HepG2 (cell line): ENCODE measurements around the gene RMRP. TPM values are rescaled to one million over a fixed set of nuclear protein-coding genes. Genes with fewer than 3 reads are reported as not detected.

Experiments used
- ATF7-NPFF ChIP-seq: sonication (generic); formaldehyde crosslinking; IDR thresholded peaks from 2 replicates; pipeline ENCODE4 v1.8.1; 2023; ENCODE audit warnings: mild to moderate bottlenecking, low read depth, missing genetic modification reagents, moderate library complexity
- ATRX ChIP-seq: sonication (generic); formaldehyde crosslinking; IDR thresholded peaks from 2 replicates; pipeline ENCODE4 v1.4.0; 2020; ENCODE audit warnings: missing genetic modification reagents, borderline replicate concordance
- HNRNPK ChIP-seq: fragments of 200-400 bp; formaldehyde crosslinking; IDR thresholded peaks from 2 replicates; pipeline ENCODE4 v1.6.1; 2018; ENCODE audit warnings: low read length, low read depth, moderate library complexity, mild to moderate bottlenecking; ENCODE audit not compliant: poor library complexity, severe bottlenecking
- HOXA3 ChIP-seq: sonication (generic); formaldehyde crosslinking; IDR thresholded peaks from 2 replicates; pipeline ENCODE4 v1.5.0; 2020; ENCODE audit warnings: missing genetic modification reagents
- HOXD1 ChIP-seq: sonication (generic); formaldehyde crosslinking; IDR thresholded peaks from 2 replicates; pipeline ENCODE4 v1.5.0; 2020; ENCODE audit warnings: missing genetic modification reagents
- JUNB ChIP-seq: sonication (generic); formaldehyde crosslinking; IDR thresholded peaks from 2 replicates; pipeline ENCODE4 v1.8.0; 2022; ENCODE audit warnings: missing genetic modification reagents, mild to moderate bottlenecking, borderline replicate concordance
- KLF9 ChIP-seq: IDR thresholded peaks from 2 replicates; pipeline ENCODE4 v1.6.1; 2016; ENCODE audit warnings: low read depth
- KMT2A ChIP-seq: sonication (generic); formaldehyde crosslinking; IDR thresholded peaks from 2 replicates; pipeline ENCODE4 v1.4.0; 2020; ENCODE audit warnings: missing genetic modification reagents
- MZF1 ChIP-seq: sonication (generic); formaldehyde crosslinking; IDR thresholded peaks from 2 replicates; pipeline ENCODE4 v1.8.1; 2023; ENCODE audit warnings: mild to moderate bottlenecking, missing genetic modification reagents, borderline replicate concordance
- NCOA1 ChIP-seq: sonication (generic); formaldehyde crosslinking; IDR thresholded peaks from 2 replicates; pipeline ENCODE4 v1.9.0; 2021; ENCODE audit warnings: missing genetic modification reagents
- NCOA2 ChIP-seq: sonication (generic); formaldehyde crosslinking; IDR thresholded peaks from 2 replicates; pipeline ENCODE4 v1.8.0; 2022; ENCODE audit warnings: inconsistent platforms
- RARG ChIP-seq: sonication (generic); formaldehyde crosslinking; IDR thresholded peaks from 2 replicates; pipeline ENCODE4 v1.4.0; 2020; ENCODE audit warnings: low read depth, mild to moderate bottlenecking, missing genetic modification reagents
- SALL1 ChIP-seq: sonication (generic); formaldehyde crosslinking; IDR thresholded peaks from 2 replicates; pipeline ENCODE4 v1.8.0; 2022; ENCODE audit warnings: mild to moderate bottlenecking, missing genetic modification reagents
- SYNCRIP ChIP-seq: fragments of 200-400 bp; formaldehyde crosslinking; IDR thresholded peaks from 2 replicates; pipeline ENCODE4 v1.6.1; 2018; ENCODE audit warnings: mild to moderate bottlenecking, low read depth, low read length; ENCODE audit not compliant: insufficient read depth
- TP53 ChIP-seq: sonication (generic); formaldehyde crosslinking; conservative IDR thresholded peaks from 2 replicates; pipeline ENCODE4 v1.4.0; 2020; ENCODE audit warnings: missing genetic modification reagents
- ZBTB7A ChIP-seq: sonication (generic); formaldehyde crosslinking; IDR thresholded peaks from 2 replicates; pipeline ENCODE4 v1.8.0; 2022; ENCODE audit warnings: mild to moderate bottlenecking, missing genetic modification reagents
- ZMYM2 ChIP-seq: sonication (generic); formaldehyde crosslinking; IDR thresholded peaks from 2 replicates; pipeline ENCODE4 v1.8.0; 2022; ENCODE audit warnings: mild to moderate bottlenecking, missing genetic modification reagents
- ZNF615 ChIP-seq: sonication (generic); formaldehyde crosslinking; IDR thresholded peaks from 2 replicates; pipeline ENCODE4 v1.5.0; 2020; ENCODE audit warnings: mild to moderate bottlenecking, missing genetic modification reagents, borderline replicate concordance
- ZNF672 ChIP-seq: sonication (generic); formaldehyde crosslinking; IDR thresholded peaks from 2 replicates; pipeline ENCODE4 v1.8.1; 2022; ENCODE audit warnings: missing genetic modification reagents
- ZNF749 ChIP-seq: sonication (generic); formaldehyde crosslinking; IDR thresholded peaks from 2 replicates; pipeline ENCODE4 v1.8.0; 2022; ENCODE audit warnings: mild to moderate bottlenecking, missing genetic modification reagents, moderate library complexity, borderline replicate concordance
- polyA plus RNA-seq, 8 experiments: library from polyadenylated mRNA; depleted of rRNA in 3 of 8; stranded (reverse) in 7 of 8; unstranded in 1 of 8; fragments of >200 nt; fragmentation: Illumina TruSeq in 4 of 8; extraction: Trizol in 4 of 8; gene quantifications; 2 replicates each; pipeline versions ENCODE4 v1.2.1 to v1.2.3, GENCODE V29; 2011 to 2016; ENCODE audit warnings: low read depth in 4 of 8, missing spikeins in 1 of 8, mixed read lengths in 1 of 8; ENCODE audit not compliant: insufficient read depth in 1 of 8
- total RNA-seq, 5 experiments: library from RNA; depleted of rRNA; stranded (reverse); fragments of >200 nt; fragmentation: Illumina TruSeq; extraction: Trizol; gene quantifications; 2 replicates each; pipeline ENCODE4 v1.2.3, GENCODE V29; 2016; ENCODE audit warnings: low read depth in 1 of 5
- TF ChIP-seq, protein P1 (sequence below): sonication (generic); formaldehyde crosslinking; IDR thresholded peaks from 2 replicates; pipeline ENCODE4 v1.8.0; 2022; ENCODE audit warnings: mild to moderate bottlenecking, missing genetic modification reagents, moderate library complexity
- TF ChIP-seq, protein P2 (sequence below): IDR thresholded peaks from 2 replicates; pipeline ENCODE4 v1.6.1; 2016; ENCODE audit warnings: low read depth, borderline replicate concordance
- TF ChIP-seq, protein P3 (sequence below): sonication (generic); formaldehyde crosslinking; IDR thresholded peaks from 2 replicates; pipeline ENCODE4 v1.5.0; 2020; ENCODE audit warnings: missing genetic modification reagents, mild to moderate bottlenecking, borderline replicate concordance
- TF ChIP-seq, protein P4 (sequence below): sonication (generic); formaldehyde crosslinking; IDR thresholded peaks from 2 replicates; pipeline ENCODE4 v1.4.0; 2020; ENCODE audit warnings: mild to moderate bottlenecking, missing genetic modification reagents
- TF ChIP-seq, protein P5 (sequence below): sonication (generic); formaldehyde crosslinking; IDR thresholded peaks from 2 replicates; pipeline ENCODE4 v1.8.0; 2022; ENCODE audit warnings: missing genetic modification reagents, mild to moderate bottlenecking, moderate library complexity, borderline replicate concordance

The RMRP gene
- total and polyA plus RNA-seq, 2 of the 13 experiments (the other 11 are each of a cell fraction or from before 2014, with no cell fraction given): 51.4 to 4,025 TPM

DNA sequence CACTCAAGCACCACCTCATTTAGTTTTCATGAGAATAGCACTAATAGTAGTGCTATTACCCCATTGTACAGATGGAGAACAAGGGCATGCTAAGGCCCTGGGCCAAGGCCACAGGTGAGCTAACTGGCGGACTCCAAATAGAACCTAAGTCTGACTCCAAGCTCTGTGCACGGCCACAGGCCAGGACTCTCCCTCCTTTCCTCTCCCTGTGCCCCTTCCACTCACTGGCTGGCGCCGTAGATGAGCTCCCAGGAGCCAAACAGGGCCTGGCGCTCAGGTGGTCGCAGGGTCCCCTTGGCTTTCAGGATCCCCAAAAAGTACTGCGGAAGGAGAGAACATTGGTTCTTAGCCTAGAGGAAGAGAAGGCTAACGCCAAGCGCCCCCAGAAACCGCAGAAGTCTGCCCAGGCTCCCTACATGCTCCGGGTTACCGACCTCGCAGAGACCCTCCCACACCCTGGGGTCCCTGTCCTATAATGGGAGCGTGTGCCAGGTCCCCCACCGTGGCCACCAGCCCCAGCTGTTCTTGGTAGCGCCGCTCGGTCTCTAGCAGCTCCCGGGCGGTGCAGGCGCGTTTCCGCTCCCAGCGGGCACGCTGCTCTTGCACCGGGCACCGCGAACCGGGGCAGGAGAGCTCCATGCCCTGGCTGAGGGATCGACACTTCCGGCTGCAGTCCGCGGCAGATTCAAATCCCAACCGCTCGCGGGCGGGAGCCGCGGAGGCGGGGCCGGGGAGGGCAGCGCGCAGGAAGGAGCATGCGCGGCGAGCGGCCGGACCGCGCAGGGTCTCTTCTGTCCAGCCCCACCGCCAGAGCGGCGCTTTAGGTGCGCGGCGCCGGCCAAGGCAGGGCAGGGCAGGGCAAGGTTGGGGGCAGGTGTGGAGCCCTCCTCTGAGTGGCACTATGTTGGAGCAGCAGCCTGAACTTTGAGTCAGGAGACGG, 7.0 kb upstream of the RMRP start, which contains the start of gene ARHGEF39 (continued):
- TF ChIP-seq, protein P1, sequence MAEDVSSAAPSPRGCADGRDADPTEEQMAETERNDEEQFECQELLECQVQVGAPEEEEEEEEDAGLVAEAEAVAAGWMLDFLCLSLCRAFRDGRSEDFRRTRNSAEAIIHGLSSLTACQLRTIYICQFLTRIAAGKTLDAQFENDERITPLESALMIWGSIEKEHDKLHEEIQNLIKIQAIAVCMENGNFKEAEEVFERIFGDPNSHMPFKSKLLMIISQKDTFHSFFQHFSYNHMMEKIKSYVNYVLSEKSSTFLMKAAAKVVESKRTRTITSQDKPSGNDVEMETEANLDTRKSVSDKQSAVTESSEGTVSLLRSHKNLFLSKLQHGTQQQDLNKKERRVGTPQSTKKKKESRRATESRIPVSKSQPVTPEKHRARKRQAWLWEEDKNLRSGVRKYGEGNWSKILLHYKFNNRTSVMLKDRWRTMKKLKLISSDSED (CRISPR knock-in tag): no peak
- TF ChIP-seq SALL1 (CRISPR knock-in tag): peak; percentile 85
- TF ChIP-seq, protein P2, sequence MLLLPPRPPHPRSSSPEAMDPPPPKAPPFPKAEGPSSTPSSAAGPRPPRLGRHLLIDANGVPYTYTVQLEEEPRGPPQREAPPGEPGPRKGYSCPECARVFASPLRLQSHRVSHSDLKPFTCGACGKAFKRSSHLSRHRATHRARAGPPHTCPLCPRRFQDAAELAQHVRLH (CRISPR knock-in tag): peak; percentile 91; the same call in 1 of the 2 replicates
- peak; percentile 84 for TF ChIP-seq KMT2A (CRISPR knock-in tag)
- peak; percentile 85; the same call in 1 of the 2 replicates for TF ChIP-seq ZNF672 (CRISPR knock-in tag)
- peak; percentile 99 for TF ChIP-seq ATF7-NPFF (CRISPR knock-in tag)
- no peak; the same call in 1 of the 2 replicates for TF ChIP-seq HOXD1 (CRISPR knock-in tag)
- TF ChIP-seq ZNF615 (CRISPR knock-in tag): no peak
- peak; percentile 74; the same call in 1 of the 2 replicates for TF ChIP-seq NCOA1 (CRISPR knock-in tag)
- TF ChIP-seq JUNB: peak; percentile 71; the same call in 1 of the 2 replicates
- TF ChIP-seq, protein P3, sequence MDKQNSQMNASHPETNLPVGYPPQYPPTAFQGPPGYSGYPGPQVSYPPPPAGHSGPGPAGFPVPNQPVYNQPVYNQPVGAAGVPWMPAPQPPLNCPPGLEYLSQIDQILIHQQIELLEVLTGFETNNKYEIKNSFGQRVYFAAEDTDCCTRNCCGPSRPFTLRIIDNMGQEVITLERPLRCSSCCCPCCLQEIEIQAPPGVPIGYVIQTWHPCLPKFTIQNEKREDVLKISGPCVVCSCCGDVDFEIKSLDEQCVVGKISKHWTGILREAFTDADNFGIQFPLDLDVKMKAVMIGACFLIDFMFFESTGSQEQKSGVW (CRISPR knock-in tag): no peak
- peak; percentile 77; the same call in 1 of the 2 replicates for TF ChIP-seq HOXA3
- TF ChIP-seq ZNF749 (CRISPR knock-in tag): peak; percentile 94; the same call in 1 of the 2 replicates
- TF ChIP-seq KLF9 (CRISPR knock-in tag): peak; percentile 86
- no peak for TF ChIP-seq TP53 (CRISPR knock-in tag)
- no peak for TF ChIP-seq SYNCRIP
- no peak for TF ChIP-seq MZF1 (CRISPR knock-in tag)
- TF ChIP-seq, protein P4, sequence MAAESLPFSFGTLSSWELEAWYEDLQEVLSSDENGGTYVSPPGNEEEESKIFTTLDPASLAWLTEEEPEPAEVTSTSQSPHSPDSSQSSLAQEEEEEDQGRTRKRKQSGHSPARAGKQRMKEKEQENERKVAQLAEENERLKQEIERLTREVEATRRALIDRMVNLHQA: no peak
- TF ChIP-seq, protein P5, sequence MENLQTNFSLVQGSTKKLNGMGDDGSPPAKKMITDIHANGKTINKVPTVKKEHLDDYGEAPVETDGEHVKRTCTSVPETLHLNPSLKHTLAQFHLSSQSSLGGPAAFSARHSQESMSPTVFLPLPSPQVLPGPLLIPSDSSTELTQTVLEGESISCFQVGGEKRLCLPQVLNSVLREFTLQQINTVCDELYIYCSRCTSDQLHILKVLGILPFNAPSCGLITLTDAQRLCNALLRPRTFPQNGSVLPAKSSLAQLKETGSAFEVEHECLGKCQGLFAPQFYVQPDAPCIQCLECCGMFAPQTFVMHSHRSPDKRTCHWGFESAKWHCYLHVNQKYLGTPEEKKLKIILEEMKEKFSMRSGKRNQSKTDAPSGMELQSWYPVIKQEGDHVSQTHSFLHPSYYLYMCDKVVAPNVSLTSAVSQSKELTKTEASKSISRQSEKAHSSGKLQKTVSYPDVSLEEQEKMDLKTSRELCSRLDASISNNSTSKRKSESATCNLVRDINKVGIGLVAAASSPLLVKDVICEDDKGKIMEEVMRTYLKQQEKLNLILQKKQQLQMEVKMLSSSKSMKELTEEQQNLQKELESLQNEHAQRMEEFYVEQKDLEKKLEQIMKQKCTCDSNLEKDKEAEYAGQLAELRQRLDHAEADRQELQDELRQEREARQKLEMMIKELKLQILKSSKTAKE: peak; percentile 82; the same call in 1 of the 2 replicates
- TF ChIP-seq HNRNPK: peak; percentile 53
- TF ChIP-seq ATRX: no peak
- TF ChIP-seq NCOA2 (CRISPR knock-in tag): peak; percentile 70
- peak; percentile 68; the same call in 1 of the 2 replicates for TF ChIP-seq ZBTB7A
- TF ChIP-seq RARG (CRISPR knock-in tag): no peak
- peak; percentile 45; the same call in 1 of the 2 replicates for TF ChIP-seq ZMYM2 (CRISPR knock-in tag)
